COLO668 (cell line): ENCODE measurements around the gene ELK4.

Experiments
- DNase-seq: peaks from one replicate; lab custom pipeline; 2025; ENCODE audit not compliant: unreplicated experiment; lab: John Stamatoyannopoulos, UW

Gene ELK4

DNA sequence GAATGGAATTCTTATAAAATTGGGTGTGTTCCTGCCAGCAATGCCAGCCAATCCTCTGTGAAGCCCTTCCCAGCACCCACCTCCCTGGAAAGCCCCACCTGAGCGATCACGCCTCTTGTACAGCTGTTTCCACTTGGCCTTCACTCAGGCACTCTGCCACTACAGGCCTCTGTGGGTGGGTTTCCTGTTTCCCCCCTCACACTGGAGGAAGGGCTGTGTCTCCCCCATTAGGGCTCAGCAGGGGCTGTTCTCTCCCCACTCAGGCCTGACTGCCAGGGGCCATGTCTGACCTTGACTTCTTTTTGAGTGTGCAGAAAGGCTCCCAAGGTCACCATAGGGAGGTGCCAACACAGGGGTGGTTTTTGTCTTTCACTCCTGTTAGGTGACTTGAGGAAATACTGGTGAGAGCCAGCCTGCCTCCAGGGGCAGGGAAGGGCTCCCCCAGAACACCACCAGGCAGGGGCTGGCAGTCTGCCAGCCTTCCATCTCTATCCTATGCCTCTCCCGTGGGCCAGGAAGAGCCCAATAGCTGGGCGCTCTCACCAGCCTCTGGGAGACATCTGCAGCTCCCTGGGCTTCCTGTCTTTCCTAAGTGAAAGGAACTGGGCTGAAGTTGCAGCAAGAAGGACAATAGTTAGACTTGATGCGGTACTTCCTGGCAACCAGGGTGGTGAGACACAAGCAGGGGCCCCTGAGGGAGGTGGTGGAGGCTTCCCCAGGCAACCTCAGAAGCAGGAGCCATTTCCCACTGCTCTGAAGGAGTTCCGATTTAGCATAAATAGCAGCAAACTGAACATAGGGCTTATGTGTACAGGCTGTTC is 49.1 kb downstream of the ELK4 start:
- peak; percentile 73 for DNase-seq

DNA sequence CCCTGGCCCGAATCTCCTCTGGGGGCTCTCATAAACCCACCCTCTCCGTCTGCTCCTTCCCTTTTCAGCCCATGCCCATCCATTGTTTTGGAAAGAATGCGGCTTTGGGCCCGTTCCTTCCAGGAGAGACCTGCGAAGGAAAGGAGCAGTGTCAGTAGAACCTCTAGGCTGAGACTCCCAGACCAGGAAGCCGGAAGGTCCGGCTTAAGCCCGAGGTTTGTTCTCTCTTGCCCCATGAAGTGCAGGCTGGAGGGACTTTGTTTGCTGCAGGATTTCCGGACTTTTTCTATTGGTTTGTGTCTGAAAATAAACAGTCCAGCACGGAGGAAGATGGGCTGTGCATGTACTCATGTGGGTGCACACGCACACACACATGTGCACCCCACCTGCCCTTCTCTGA is 49.8 kb downstream of the ELK4 start:
- no peak for DNase-seq

DNA sequence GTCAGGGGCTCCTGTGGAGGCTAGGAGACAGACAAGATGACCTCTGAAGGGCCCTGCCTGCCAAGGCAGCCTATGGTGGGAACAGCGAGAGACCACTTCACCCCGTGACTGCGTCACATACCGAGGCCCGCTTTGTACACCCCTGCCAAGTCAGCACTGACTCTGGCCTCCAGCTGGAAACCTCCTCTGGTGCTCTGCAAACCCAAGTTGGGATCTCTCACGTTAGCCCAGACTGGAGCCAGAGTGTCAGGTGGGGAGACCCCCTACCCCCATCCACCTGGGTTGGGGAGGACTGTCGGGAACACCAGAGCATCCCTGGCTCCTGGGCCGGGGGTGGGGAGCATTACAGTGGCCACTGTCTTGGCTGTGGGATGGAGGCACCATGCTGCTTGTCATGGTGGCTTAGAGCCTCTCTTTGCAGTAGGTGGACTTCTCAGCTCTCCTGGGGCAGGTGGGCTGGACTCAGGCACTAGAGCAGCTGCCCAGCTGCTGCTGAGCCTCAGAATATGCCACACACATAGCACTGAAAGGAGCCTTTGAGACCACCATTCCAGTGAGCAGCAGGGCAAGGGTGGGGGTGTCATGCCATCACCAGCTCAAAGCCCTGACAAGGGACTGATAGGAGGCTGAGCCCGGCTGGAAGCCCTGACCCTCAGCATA is 50.4 kb downstream of the ELK4 start:
- DNase-seq, result no peak

DNA sequence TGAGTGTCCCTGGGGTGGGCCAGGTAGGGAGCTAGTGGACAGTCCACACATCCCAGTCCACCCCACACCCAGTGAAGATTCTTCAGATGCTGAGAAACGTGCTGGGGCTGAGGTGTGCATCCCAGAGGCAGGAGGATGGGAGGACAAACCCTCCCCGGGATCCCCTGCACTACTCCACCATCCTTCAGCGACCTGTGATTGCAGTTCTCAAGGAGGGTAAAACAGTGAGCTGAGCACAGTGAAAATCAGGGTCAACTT is 51.0 kb downstream of the ELK4 start:
- no peak for DNase-seq

DNA sequence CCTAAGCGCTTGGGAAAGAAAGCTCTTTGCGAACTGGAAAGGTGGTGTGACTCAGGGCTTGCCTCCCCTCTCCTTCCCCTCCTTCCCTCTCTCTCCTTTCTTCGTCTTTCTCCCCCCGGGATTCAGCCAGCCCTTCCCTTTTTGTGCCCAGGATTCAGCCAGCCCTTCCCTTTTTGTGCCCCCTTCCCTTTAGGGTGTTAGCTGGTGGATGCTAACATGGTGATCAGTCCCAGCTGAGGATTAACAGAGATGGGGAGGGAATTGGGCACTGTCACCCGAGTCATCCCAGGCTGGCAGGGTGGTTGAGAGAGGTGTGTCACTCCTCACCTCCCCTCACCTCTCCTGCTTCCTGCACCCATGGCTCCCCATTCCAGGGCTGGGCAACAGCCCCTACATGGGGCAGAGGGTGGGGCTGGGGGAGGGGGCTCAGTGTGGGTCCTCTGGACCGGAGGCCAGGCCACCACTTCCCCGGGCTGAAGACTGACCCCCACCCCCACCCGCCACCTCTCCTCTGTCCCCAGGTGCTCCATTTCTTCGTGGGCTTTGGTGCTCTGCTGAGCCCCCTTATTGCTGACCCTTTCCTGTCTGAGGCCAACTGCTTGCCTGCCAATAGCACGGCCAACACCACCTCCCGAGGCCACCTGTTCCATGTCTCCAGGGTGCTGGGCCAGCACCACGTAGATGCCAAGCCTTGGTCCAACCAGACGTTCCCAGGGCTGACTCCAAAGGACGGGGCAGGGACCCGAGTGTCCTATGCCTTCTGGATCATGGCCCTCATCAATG is 51.5 kb downstream of the ELK4 start:
- DNase-seq, result no peak

DNA sequence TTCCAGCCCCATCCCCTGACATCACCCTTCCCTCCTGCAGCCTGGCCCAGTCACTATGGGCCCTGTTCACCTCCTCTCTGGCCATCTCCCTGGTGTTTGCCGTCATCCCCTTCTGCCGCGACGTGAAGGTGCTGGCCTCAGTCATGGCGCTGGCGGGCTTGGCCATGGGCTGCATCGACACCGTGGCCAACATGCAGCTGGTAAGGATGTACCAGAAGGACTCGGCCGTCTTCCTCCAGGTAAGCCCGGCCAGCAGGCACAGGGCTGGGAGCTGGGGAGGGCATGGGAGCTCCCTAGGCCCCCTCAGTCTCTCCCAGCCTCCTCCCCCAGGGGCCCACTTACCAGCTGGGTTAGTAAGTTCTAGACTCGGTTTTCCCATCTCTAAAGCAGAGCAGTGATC is 52.1 kb downstream of the ELK4 start:
- DNase-seq, result no peak

DNA sequence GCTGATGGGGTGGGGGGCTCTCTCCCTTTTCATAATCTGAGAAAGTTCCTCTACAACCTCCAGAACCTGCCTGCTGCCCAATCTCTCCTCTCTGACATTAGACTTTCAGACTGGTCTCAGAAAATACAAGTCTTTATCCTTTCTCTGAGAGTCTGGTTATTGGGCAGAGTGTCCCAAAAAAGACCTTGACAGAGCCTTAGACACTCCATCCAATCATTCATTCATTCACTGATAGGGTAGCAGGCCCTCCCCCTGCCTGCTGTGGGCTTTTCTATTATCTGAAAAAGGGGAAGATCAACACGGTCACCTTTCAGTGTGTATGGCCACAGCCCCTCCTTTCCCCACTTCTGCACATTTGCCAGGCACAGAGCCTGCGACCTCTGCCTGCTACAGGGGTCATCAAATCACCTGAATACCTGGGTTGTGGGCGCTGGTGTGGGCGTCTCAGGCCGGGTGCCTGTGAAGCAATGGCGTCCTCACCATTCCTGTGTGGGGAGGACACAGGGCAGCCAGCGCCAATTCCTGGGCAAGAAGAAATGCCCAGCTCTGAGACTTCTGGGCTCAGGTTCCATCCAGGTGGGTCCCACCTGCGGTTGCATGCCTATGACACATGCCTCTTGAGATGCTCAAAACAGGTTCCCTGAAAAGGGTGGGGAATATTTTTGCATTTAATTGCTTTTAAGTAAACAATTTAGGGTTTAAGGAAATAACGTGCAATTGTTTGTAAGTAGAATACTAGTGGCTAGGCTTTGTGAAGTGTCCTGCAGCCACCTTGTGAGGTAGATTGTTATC is 52.8 kb downstream of the ELK4 start:
- DNase-seq, result peak; percentile 56

DNA sequence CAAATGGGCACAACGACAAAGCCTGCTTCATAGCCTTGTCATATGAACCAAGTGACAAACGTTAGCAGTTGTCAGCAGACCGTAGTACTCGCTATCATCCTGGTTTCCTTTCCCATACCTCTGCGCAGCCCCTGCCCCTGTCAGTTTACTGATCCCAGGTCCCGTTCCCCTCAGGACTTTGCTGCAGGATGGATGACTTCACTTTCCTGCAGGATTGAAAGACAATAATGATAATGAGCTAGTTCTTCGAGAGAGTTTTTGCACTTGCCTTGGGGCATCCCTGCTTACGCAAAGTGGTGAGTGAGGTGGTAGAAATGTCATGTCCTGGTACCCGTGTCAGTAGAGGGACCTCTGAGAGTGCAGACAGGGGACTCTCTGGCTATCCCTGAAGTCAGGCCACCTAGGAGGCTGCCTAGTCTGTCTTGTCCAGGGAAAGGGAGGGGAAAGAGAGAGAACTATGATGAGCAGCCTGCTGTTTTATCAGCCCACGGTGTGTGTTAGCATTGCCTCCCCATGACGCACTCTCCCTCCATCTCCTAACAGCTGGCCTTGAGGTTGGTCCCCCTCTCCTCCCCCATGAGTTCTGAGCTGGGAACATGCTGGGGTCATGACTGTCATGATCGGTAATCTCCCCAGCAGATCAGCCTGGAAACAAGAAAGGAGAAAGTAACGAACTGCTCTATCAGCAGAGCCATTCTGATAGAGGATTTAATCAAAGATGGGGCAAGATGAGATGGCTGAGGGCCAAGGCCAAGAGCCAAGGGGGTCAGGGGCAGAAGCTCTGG is 53.7 kb downstream of the ELK4 start:
- DNase-seq, result no peak

DNA sequence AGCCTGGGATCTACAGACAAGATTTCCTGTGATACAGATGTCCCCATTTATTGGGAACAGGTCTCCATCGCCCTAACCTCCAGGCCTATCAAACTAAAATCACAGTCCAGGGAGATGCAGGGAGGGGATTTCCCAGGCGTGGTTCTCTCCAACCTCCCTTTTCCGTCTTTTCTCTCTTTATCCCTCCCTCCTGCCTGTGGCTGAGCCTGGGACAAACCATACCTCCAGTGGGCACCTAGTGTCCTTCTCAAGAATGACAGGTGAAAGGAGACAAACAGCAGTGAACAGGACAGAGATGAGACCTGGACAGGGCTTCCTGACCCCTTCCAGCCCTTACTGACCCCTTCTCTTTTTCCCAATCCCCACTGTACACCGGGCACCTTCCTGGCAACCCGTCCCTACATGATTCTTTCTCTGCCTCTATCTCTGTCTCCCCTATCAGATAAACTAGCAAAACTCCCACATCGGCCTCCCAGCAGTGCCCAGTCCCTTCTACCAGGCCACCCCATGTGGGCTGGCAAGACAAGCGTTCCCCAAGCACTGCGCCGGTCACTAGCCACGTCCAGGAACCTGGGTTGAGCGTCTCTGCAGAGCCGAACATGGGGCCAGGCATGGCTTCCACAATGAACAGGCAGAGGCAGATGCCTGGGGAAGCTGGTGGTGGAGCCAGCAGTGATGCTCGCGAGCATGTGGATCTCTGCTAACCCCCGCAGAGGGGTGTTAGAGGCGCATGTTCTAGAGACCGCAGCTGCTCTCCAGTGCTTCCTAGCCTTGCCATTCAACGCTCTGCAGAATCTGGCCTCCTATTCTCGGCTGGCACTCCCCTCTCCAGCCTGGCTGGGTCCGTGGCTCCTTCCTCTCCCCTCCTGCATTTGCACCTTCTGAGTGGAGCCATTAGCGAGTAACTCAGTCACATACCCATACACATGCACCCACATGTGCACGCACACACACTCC is 54.7 kb downstream of the ELK4 start:
- DNase-seq, result no peak

DNA sequence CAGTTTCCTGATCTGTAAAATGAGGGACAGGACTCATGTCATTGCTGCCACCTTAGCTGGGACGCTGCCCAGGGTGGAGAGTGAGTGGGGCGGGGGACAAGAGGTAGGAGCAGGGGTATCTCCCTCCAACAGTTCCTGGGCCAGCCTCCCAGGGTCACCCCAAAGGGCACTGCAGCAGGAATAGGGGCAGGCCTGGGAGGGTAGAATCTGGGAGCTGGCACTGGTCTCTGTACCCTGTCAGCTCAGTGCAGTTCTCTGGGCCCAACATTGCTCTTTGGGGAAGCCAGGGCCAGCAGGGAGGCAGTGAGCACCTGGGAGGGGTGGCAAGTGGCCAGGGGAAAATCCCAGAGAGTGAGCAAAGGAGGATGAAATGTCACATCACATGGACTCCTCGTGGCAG is 55.8 kb downstream of the ELK4 start:
- no peak for DNase-seq

DNA sequence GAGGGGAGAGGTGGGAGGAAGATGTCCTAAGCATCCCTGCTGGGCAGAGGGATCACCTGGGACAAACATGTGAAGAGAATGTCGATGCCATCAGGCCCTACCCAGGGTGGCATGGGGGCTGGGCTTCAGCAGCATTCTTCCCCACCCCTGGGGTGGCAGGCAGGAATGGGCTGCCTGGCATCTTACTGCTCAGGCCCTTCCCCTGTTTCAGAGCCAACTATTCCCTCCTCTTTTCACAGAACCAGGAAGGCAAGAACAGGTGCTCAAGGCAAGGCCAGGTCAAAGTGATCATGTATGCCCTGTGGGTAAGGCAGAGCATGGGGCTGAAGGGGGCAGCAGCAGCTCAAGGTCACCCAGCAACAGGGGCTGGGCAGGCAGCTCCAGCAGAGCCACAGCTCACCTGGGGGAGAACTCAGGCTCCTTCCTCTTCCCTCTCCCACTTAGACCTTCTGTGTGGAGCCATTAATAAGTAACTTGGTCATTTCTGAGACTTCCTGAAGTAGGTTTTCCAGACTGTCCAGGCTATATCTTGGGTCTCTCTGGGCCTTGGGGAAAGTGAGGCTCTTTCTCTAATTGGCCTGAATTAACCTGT is 56.4 kb downstream of the ELK4 start:
- DNase-seq, result no peak

DNA sequence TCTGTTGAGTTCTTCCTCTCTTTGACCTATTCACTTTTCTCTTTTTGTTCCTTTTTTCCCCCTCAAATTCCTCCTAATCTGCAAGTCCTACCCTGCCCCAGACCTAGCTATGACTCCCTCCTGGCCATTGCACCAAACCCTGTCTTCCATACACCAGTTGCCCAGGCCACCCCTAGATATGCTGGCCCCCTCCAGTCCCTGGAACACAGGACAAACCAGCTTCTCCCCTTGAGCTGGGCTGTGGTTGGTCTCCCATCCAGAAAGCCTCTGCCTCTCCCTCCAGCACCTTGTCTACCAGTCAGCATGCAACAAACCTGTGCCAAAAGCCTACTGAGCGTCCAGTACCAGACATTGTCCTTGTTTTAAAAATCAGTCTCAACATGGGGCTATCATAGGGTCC is 59.4 kb downstream of the ELK4 start:
- no peak for DNase-seq

DNA sequence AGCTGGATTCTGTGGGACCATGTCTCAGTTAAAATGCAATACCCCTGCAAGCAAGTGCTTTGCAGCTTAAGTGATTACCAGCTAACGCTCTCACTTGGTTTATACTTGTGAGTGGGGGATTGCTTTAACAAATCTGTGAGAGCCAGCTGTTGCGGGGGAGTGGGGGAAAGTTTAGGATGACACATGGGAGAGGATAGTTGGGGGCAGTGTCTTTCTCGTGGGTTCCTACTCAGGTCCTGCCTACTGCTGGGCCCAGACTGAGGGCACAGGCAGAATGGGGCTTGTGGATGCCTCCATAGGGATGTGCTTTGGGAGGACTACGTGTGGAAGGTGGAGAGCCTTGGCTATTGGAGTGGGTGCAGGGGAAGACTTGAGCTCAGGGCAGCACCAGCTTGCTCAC is 60.1 kb downstream of the ELK4 start:
- no peak for DNase-seq

DNA sequence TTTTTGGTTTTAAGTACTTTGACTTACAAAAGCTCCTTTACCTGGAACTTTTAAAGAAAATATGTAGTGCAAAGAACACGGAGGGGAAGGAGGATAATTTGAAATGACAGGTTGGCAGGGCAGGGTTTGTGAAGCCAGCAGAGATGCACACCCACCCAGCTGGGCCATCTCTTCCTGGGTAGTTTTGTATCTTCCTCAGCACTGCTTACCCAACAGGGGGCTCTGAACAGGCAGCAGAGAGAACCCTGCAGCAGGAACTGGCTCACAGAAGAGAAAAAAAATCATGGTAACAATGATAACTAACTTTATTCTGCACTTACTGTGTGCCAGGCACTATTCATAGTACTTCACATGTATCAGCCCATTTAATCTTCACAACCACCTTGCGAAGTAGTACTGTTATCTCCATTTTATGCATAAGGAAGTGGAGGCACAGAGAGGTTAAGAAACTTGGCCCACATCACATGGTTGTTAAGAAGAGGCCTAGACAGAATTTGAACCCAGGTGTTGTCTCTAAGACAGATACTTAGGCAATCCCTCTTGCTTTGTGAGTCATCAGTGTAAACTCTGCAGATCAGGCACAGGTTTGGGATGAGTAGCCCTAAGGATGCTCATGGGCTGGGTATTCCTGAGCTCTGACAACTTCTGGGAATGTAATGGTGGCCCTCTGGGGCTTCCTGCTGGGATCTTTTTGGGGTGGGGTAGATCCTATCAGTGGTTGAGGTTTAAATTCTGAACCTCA is 60.8 kb downstream of the ELK4 start:
- no peak for DNase-seq

DNA sequence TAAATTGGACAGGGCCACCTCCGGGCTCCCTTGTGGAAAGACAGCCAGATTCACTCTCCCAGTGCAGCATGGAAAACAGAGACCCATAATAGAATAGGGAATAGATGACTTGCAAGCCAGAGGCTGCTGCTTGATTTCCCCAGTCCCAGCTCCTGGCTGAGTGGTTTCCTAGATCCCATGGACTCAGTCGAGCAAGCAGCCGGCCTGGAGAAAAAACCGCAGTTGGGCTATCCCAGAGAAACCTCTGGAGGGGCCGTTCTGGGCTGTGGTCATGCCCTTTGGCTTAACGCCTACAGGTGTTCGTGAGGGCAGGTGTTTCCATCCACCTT is 61.7 kb downstream of the ELK4 start:
- no peak for DNase-seq

DNA sequence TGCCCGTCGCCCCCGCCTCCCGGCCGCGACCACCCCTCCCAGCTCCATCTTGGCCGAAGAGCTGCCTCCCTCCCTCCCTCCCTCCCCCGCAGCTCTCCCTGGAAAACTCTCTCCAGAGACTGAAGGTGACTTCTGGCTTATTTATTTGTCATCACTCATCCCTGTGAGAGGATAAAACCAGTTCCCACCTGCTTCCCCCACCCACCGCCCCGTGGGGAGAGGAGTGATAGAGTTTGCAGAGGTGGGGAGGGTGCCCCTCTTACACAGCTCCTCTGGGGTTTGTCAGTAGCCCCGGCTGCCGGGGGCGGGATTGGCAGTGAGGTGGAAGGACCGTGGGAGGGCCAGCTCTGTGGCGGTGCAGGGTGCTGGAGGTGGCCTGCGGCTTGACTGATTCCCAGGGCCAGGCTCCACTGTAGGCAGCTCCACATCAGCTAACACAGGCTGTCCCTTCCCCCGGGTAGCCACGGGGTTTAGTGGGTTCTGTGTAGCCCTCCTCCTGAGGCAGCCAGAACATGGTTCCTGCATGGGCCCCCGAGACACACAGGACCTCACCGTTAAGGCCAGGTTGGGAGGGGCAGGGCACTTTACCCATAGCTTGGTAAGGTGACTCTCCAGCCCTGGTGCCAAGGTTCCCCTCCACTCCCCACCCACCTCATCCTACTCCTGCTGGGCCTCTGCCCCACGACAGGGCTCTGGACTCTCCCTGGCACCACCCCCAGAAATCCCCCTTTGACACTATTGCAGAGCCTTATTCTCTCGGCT is 62.2 kb downstream of the ELK4 start:
- peak; percentile 32 for DNase-seq

DNA sequence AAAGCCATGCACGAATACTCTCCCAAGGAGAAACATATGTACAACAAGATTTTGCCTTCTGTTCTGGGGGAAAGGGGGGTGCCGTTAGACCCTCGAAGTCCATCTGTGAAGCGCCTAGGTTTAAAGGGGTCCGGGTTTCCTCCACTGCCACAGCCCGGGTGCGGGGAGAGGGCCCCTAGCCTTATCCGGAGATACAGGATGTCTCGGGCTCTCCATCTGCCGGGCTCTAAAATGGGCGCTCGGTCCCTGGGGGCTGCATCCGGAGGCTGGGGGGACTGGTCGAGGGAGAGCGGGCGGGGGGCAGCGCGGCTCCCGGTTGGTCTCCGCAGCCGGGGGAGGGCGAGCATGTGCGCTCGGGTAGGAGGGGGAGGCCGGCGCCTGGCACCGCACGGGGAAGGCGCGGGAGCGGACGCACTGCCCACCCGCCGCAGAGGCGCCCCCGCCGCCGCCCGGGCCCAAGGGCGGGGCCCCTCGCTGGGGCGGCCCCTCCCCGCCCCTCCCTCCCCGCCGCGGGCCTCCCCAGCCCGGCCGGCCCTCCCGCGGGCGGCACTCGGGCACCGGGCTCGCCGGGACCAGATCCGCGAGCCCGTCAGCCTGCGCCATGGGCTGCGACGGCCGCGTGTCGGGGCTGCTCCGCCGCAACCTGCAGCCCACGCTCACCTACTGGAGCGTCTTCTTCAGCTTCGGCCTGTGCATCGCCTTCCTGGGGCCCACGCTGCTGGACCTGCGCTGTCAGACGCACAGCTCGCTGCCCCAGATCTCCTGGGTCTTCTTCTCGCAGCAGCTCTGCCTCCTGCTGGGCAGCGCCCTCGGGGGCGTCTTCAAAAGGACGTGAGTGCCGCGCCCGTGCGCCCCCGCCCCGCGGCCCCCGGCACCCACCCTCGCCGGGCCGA is 63.1 kb downstream of the ELK4 start:
- peak; percentile 35 for DNase-seq
